A673 (cell line): ENCODE data around the gene SLC5A5.

Experiments
- CTCF ChIP-seq: fragments of 300-800, 200-600 bp; sonication (generic); conservative IDR thresholded peaks from 2 replicates; pipeline ENCODE4 v1.5.1; 2017; ENCODE audit warnings: low read depth, mild to moderate bottlenecking, antibody characterized with exemption, low read length, moderate library complexity, mixed read lengths
- EZH2 ChIP-seq: fragments of 200-600 bp; sonication (generic); IDR thresholded peaks from 2 replicates; pipeline ENCODE4 v1.6.1; 2017; ENCODE audit warnings: borderline replicate concordance, low read depth, mild to moderate bottlenecking, mixed read lengths, antibody characterized with exemption, low read length; ENCODE audit not compliant: poor library complexity, severe bottlenecking

DNA sequence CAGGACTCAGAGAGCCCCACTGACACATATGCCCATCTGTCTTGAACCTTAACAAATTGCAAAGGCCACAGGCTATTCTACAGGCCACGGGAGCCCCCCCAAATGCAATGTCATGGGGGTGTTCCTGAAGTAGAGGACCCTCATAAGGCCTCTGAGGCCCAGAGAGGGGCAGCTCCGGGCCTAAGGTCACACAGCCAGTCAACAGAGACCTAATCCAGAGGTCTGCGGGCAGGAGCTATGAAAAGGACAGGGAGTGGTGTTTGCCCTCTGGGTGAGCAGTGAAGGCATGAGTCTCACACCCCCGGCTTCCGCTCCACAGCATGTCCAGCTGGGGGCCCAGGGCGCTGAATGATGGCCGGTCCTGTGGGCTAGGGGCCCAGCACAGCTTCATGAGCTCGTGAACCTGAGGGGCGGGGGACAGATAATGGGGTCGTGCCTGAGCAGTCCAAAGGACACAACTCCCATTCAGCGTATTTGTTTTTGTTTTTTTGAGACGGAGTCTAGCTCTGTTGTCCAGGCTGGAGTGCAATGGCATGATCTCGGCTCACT is 45.2 kb upstream of the SLC5A5 start:
- TF ChIP-seq CTCF (no peak), EZH2 (no peak)
